Uterus (tissue), 2 donors: ENCODE measurements around the gene POP7.

Experiments
- POLR2A ChIP-seq, 2 donors: fragments of 450-650 bp; IDR thresholded peaks; one replicate each; pipeline ENCODE4 v1.6.1; 2016; ENCODE audit warnings: antibody characterized with exemption in 2 of 2, mild to moderate bottlenecking in 1 of 2, moderate library complexity in 1 of 2
- TF ChIP-seq, protein P1 (sequence below), 4 experiments: fragments of 200-600 bp in 2 of 4; fragments of 450-650 bp in 2 of 4; sonication (generic) in 2 of 4; IDR thresholded peaks; one replicate each; pipeline ENCODE4 v1.5.1; 2016 to 2019; ENCODE audit warnings: antibody characterized with exemption in 4 of 4, mild to moderate bottlenecking in 2 of 4, moderate library complexity in 1 of 4

DNA sequence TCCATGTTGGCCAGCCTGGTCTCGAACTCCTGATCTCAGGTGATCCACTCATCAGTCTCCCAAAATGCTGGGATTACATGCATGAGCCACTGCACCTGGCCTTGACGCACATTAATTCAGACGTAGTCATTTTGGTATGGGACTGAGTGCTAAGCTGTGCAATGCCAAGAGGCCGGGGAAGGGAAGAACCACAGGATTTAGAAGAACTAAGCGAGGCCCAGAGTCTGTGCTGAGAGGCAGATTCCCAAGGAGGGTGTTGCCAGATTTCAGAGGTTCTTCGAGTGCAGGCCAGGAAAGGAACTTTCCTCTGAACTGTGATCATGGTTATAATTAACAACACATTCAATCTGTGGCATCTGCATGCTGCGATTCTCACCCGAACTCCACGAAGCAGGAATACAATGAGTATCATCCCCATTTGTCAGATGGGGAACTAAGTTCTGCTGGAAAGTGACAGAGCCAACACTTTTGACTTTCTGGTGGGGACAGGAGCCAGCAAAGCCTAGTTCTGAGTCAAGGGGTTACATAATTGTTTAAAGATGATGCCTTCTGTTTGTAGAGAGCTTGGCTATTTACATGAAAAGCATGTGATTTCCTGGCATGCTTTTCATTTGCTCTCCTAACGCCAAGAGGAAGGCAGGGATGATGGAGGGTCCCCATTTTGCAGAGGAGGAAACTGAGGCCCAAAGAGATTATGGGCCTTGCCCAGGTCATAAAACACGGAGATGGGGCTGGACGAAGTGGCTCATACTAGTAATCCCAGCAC is 21.3 kb downstream of the POP7 start:
- no peak for TF ChIP-seq POLR2A (IDR thresholded peaks at IDR 0.05)
- TF ChIP-seq, protein P1, sequence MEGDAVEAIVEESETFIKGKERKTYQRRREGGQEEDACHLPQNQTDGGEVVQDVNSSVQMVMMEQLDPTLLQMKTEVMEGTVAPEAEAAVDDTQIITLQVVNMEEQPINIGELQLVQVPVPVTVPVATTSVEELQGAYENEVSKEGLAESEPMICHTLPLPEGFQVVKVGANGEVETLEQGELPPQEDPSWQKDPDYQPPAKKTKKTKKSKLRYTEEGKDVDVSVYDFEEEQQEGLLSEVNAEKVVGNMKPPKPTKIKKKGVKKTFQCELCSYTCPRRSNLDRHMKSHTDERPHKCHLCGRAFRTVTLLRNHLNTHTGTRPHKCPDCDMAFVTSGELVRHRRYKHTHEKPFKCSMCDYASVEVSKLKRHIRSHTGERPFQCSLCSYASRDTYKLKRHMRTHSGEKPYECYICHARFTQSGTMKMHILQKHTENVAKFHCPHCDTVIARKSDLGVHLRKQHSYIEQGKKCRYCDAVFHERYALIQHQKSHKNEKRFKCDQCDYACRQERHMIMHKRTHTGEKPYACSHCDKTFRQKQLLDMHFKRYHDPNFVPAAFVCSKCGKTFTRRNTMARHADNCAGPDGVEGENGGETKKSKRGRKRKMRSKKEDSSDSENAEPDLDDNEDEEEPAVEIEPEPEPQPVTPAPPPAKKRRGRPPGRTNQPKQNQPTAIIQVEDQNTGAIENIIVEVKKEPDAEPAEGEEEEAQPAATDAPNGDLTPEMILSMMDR (IDR thresholded peaks at IDR 0.05) = no peak
